GM10847 (cell line): ENCODE results near the gene LEP.

Experiments used
- POLR2A ChIP-seq: IDR thresholded peaks from 2 replicates; pipeline ENCODE4 v1.6.1; 2011; ENCODE audit not compliant: insufficient read length; ENCODE audit errors: extremely low read depth

LEP gene

GRCh38 chr7:128226132-128226980, 14.7 kb upstream of the LEP start:
- TF ChIP-seq POLR2A = no peak

GRCh38 chr7:128227271-128227670, 13.8 kb upstream of the LEP start:
- no peak for TF ChIP-seq POLR2A

GRCh38 chr7:128231021-128231420, 10.1 kb upstream of the LEP start:
- no peak for TF ChIP-seq POLR2A

- no peak for TF ChIP-seq POLR2A
These were observed 9.4 kb upstream of the LEP start for GRCh38 chr7:128231677-128232076.

- no peak for TF ChIP-seq POLR2A
These were observed 7.6 kb upstream of the LEP start for GRCh38 chr7:128233471-128233870.

GRCh38 chr7:128234476-128235026, 6.5 kb upstream of the LEP start:
- no peak for TF ChIP-seq POLR2A

- no peak for TF ChIP-seq POLR2A
These were observed 5.6 kb upstream of the LEP start for GRCh38 chr7:128235471-128235870.

- no peak for TF ChIP-seq POLR2A
These were observed 4.0 kb upstream of the LEP start for GRCh38 chr7:128236924-128237586.

- TF ChIP-seq POLR2A = no peak
These were observed 1.6 kb downstream of the LEP start for GRCh38 chr7:128242661-128243060.

GRCh38 chr7:128243273-128243672, 2.2 kb downstream of the LEP start:
- TF ChIP-seq POLR2A = no peak

- no peak for TF ChIP-seq POLR2A
These were observed 3.8 kb downstream of the LEP start for GRCh38 chr7:128244861-128245260.

GRCh38 chr7:128247108-128247507, 6.0 kb downstream of the LEP start:
- TF ChIP-seq POLR2A = no peak

GRCh38 chr7:128247640-128248194, 6.6 kb downstream of the LEP start:
- no peak for TF ChIP-seq POLR2A

- TF ChIP-seq POLR2A = no peak
These were observed 10.3 kb downstream of the LEP start for GRCh38 chr7:128251337-128251736.

GRCh38 chr7:128253701-128254100, 12.6 kb downstream of the LEP start:
- no peak for TF ChIP-seq POLR2A

- no peak for TF ChIP-seq POLR2A
These were observed 13.4 kb downstream of the LEP start for GRCh38 chr7:128254470-128254869.

- no peak for TF ChIP-seq POLR2A
These were observed 14.2 kb downstream of the LEP start for GRCh38 chr7:128255271-128255670.

- TF ChIP-seq POLR2A = no peak
These were observed 16.4 kb downstream of the LEP start for GRCh38 chr7:128257458-128257857.
